Mucosa of rectum (tissue), 2 donors: ENCODE results near the gene CEACAM4.

ENCODE experiments used
- H3K27ac ChIP-seq, 2 donors: one replicate each; pipeline ENCODE4 v1.7.0; 2013; ENCODE audit warnings: inconsistent platforms in 2 of 2, low read depth in 2 of 2, low read length in 2 of 2
- H3K27me3 ChIP-seq, 2 donors: one replicate each; pipeline ENCODE4 v1.7.0; 2013; ENCODE audit warnings: low read length in 2 of 2; ENCODE audit not compliant: control insufficient read depth in 2 of 2, insufficient read depth in 2 of 2
- H3K36me3 ChIP-seq, 2 donors: one replicate each; pipeline ENCODE4 v1.7.0; 2013; ENCODE audit warnings: low read length in 2 of 2; ENCODE audit not compliant: control insufficient read depth in 2 of 2, insufficient read depth in 2 of 2
- H3K4me1 ChIP-seq, 2 donors: one replicate each; pipeline ENCODE4 v1.7.0; 2013; ENCODE audit warnings: low read length in 2 of 2, mild to moderate bottlenecking in 1 of 2; ENCODE audit not compliant: control insufficient read depth in 2 of 2, insufficient read depth in 2 of 2
- H3K4me3 ChIP-seq, 2 donors: one replicate each; pipeline ENCODE4 v1.7.0; 2013; ENCODE audit warnings: low read length in 2 of 2
- H3K9ac ChIP-seq, 2 donors: one replicate each; pipeline ENCODE4 v1.7.0; 2013; ENCODE audit warnings: low read length in 2 of 2, low read depth in 1 of 2, mild to moderate bottlenecking in 1 of 2
- H3K9me3 ChIP-seq, 2 donors: one replicate each; pipeline ENCODE4 v1.7.0; 2013; ENCODE audit warnings: low read length in 2 of 2; ENCODE audit not compliant: control insufficient read depth in 2 of 2
- donor health status: healthy.
- donor health status: Normal muscosa, but diverticular disease.

CEACAM4 gene

DNA sequence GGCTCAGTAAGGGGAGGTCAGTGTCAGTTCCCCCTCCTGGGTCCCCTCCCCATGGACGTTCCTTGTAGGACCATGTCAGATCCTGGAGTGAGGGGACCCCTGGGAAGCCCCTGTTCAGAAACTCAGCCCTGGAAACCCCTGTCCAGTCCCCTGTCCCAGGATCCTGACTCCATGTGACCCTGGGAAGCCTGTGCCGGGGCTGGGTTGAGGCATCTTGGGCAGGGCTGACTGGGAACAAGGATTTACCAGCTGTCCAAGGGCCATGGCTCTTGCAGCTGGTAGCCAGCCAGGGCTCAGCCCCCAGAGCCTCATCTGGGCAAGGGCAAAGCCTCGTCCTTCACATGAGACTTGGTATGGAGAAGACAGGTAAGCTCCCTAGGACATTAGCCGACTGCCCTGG, 25.1 kb downstream of the CEACAM4 start:
- Histone ChIP-seq H3K9ac (no peak overlapping the region), H3K4me3 (no peak overlapping the region), H3K9me3 (no peaks in the 10 kb centered on the region), H3K27me3 (peaks cover 3 to 16% of the 10 kb centered on the region in 2 donors), H3K27ac (no peak overlapping the region), H3K36me3 (no peaks in the 10 kb centered on the region), H3K4me1 (no peaks in the 10 kb centered on the region)

DNA sequence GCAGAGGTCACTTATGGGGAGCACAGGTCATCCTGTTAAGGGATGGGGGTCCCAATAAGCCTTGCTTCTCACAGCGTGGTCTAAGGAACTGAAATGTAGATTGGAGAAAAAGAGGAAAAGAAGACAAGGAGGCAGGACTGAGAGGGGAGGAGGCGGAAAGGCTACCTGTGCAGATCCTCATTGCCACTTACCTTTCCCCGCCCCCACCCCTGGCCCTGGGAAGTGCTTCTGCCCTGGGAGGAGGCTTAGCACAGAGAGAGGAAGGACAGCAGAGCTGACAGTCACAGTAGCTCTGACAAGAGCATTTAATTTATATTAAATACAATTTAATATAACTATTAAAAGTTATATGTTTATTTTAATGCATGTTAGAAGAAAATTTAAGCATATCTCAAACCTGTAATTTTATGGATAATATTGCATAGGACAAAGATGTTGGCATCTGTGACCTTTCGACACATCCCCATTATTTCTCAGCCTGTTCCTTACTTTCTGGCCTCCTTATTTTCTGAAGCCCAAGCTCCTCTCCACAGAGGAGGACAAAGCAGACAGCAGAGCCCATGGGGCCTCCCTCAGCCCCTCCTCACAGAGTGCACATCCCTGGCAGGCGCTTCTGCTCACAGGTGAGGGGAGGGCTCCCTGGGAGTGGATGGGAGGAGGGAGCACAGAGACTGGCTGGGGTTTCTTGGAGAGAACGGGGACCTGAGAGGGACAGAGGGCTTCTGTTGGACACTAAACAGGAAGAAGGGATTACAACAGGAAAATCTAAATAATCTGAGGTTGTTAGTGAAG, 27.5 kb downstream of the CEACAM4 start:
- H3K36me3 ChIP-seq: no peaks in the 10 kb centered on the region
- H3K9ac ChIP-seq: no peak overlapping the region
- no peak overlapping the region for H3K27ac ChIP-seq
- H3K4me3 ChIP-seq: no peak overlapping the region
- H3K9me3 ChIP-seq: no peaks in the 10 kb centered on the region
- peaks cover 9% of the 10 kb centered on the region in 2 donors for H3K27me3 ChIP-seq
- H3K4me1 ChIP-seq: peaks cover 0 to 2% of the 10 kb centered on the region in 2 donors

DNA sequence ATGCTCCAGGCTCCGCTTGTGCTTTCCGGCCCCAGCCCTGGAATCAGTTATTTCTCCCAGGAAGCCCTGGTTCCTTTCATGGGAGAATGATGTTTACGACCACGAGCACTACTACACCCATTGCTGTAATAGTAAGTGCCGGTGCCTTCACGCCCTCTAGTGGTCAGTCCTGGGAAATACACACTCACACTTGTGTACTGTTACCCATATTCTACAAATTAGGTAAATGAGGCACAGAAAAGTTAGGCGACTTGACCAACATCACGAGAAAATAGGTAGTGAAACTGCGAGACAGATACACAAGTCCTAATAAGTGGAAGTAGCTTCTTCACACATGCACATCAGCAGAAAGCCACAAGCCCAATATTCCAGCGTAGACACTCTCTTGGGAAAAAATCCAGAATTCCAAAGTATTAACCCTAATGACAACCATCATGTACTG, 29.3 kb downstream of the CEACAM4 start:
- H3K27me3 ChIP-seq: peaks cover 9% of the 10 kb centered on the region in 2 donors

DNA sequence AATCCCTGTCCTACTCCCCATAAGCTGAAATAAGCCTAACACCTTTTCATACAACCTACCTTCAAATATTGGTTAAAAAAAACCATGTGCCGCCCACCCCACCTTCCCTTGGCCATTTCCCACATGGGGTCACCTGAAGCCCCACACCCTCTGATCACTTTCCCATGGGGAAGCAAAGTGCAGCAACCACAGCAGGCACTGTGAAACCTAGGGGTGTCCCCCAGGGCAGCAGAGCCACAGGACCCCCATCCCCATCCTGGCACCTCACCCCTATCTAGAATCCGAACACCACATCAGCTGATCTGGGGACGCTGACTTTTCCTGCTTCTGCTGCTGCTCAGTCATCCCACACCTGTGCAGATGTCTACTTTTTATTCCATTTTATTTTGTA, 31.0 kb downstream of the CEACAM4 start:
- Histone ChIP-seq H3K9me3 (no peaks in the 10 kb centered on the region), H3K36me3 (no peaks in the 10 kb centered on the region), H3K27ac (no peak overlapping the region), H3K4me1 (peaks cover 0 to 2% of the 10 kb centered on the region in 2 donors), H3K4me3 (no peak overlapping the region), H3K9ac (no peak overlapping the region), H3K27me3 (peaks cover 6 to 9% of the 10 kb centered on the region in 2 donors)

More for the DNA sequence above, 29.3 kb downstream of the CEACAM4 start:
- Histone ChIP-seq H3K4me1 (peaks cover 0 to 2% of the 10 kb centered on the region in 2 donors), H3K4me3 (no peak overlapping the region), H3K36me3 (no peaks in the 10 kb centered on the region), H3K9ac (no peak overlapping the region), H3K27ac (no peak overlapping the region), H3K9me3 (no peaks in the 10 kb centered on the region)

DNA sequence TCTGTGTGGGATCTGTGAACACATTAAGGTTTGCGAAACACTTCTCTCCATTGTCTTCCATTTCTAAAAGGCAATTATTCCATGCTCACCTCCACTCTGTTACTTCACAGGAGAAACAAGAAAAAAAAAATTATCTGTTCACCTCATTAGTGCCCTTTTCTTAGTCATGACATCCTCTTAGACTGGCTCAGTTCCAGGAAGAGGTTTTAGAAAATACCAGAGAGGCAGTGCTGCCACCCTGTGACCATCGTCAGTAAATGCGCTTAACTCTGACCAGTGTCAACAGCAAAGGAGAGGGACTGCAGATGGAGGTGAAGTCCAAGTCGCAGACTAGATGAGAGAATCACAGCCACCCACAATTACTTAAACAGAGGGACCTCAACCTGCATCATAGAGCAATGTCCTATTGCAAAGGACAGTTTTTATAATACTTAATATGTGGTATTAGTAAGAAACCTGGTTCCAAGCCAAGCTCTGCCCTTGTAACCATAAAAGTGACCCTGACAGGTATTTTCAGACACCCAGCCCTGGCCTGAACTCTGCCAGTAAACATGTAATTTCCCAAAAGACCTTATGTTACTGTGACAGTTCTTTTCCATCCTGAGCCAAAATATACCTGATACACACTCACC, 31.5 kb downstream of the CEACAM4 start:
- Histone ChIP-seq H3K36me3 (no peaks in the 10 kb centered on the region), H3K27ac (no peak overlapping the region), H3K9me3 (no peaks in the 10 kb centered on the region), H3K27me3 (peaks cover 3 to 9% of the 10 kb centered on the region in 2 donors), H3K4me3 (no peak overlapping the region), H3K9ac (no peak overlapping the region), H3K4me1 (peaks cover 0 to 2% of the 10 kb centered on the region in 2 donors)

DNA sequence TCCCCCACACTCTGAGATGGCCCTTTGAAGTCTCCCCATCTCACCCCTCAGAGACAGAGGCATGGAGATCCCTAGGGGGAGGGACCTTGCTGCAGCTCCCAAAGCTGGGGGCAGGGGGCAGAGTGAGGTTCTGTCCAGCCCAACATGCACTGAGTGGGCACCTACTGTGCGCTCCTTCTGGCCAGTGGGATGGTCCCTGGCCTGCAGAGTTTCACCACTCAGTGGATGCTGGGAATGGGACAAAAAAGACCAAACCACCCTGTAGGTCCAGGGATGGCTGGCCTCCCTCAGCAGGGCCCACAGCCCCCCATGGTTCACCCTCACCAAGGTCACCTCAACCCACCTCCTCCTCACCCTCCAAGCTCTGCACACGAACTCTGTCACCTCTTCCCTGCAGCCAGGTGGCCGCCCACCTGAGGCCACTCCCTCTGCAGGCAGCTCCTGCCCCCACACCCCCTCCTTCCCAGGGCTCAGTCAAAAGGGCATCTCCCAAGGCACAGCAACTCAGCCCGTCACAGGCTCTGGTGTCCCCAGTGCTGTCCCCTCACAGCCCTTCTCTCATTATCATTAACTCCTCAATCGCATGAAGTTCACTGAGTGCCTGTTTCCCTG, 34.8 kb downstream of the CEACAM4 start:
- H3K36me3 ChIP-seq: no peaks in the 10 kb centered on the region
- no peak overlapping the region for H3K9ac ChIP-seq
- peaks cover 0 to 2% of the 10 kb centered on the region in 2 donors for H3K4me1 ChIP-seq
- H3K9me3 ChIP-seq: no peaks in the 10 kb centered on the region
- H3K27me3 ChIP-seq: peaks cover 0 to 6% of the 10 kb centered on the region in 2 donors
- H3K4me3 ChIP-seq: no peak overlapping the region
- no peak overlapping the region for H3K27ac ChIP-seq

DNA sequence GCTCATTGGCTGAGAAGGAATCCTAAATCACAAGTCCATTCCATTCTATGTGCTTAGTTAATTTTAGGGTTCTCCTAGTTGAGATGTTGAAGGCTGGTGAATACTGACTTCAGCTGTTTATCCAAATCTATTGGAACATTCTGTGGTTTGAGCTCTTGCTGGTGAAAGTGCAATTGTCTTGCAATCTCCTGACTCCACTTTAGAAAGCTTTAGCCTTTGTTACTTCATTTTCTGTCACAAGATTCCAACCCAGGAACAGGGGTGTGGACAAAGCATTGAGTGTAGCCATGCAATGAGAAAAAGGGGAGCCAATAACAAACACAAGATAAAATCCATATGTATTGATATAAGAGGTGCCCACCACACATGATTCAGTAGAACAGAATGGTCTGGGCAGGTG, 35.9 kb downstream of the CEACAM4 start:
- Histone ChIP-seq H3K36me3 (no peaks in the 10 kb centered on the region), H3K27ac (no peak overlapping the region), H3K4me1 (peaks cover 0 to 2% of the 10 kb centered on the region in 2 donors), H3K27me3 (peaks cover 0 to 1% of the 10 kb centered on the region in 2 donors), H3K9me3 (no peaks in the 10 kb centered on the region), H3K4me3 (no peak overlapping the region), H3K9ac (no peak overlapping the region)

DNA sequence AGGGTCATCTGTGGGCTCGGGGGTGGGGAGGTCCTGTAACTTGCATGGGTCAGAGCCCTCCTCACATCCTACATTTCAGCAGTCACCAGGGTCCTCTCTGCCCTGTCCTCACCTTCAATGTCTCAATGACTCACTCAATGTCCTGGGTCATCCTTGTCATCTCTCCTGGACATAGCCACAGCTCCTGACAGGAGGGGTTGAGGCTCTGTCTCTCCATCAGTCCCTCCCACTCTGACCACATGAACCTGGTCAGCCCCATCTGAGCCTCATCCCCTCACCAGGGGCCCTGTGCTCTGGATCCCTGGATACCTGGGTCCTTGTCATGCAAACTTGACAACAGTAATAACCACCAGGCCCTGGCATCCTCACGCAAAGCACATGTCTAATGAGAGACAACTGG, 37.5 kb downstream of the CEACAM4 start:
- Histone ChIP-seq H3K36me3 (no peaks in the 10 kb centered on the region), H3K4me3 (no peak overlapping the region), H3K9ac (no peak overlapping the region), H3K27me3 (no peaks in the 10 kb centered on the region), H3K9me3 (no peaks in the 10 kb centered on the region), H3K4me1 (no peaks in the 10 kb centered on the region), H3K27ac (no peak overlapping the region)

DNA sequence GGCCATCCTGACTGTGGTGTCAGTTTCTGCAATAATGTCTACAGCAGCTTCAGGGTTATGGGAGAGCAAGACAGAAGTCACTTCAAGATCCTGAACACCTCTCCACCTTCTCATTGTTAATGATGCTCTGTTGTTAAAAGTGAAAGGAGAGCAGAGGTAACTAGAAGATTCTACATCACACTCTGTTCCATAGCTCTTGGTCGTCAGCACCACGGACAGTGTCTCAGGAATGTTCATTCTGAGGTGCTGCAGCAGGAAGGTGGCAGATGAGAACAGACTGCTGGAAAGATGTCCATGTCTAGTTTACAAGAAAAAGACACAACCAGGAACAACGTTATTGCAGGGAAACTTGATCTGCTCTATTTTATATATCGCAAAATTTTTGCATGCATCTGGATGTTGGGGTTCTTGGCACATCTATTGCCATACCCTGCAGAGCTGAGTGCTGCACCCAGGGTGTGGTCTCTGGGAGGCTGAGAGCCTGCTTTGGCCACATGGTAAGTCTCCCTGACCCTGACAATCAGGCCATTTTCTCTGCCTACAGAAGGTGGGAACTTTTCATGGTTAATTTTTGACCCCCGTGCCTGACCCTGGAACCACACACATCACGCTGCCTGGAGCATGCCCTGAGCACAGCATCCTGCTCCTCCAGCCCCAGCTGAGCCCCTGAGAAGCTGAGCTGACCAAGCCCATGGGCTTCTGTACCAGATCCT, 38.2 kb downstream of the CEACAM4 start:
- Histone ChIP-seq H3K4me1 (no peaks in the 10 kb centered on the region), H3K4me3 (no peak overlapping the region), H3K27me3 (no peaks in the 10 kb centered on the region), H3K9me3 (no peaks in the 10 kb centered on the region), H3K9ac (no peak overlapping the region), H3K36me3 (no peaks in the 10 kb centered on the region), H3K27ac (no peak overlapping the region)

DNA sequence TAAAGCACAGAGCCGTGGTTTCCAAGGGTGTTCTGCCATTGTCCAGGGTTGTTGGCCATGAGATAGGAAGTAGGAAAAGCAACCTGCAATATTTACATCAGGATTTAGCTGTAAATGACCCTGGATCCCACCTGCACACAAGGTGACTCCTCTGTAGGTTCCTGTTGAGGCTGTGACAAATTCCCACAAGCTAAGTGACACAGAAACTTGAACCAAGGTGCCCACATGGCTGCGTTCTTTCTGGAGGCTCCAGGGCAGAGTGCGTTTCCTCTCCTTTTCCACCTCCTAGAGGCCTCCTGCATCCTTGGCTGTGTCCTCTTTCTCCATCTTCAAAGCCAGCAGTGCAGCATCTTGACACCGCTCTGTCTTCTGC, 39.0 kb downstream of the CEACAM4 start:
- Histone ChIP-seq H3K27me3 (no peaks in the 10 kb centered on the region), H3K9me3 (no peaks in the 10 kb centered on the region), H3K4me3 (no peak overlapping the region), H3K9ac (no peak overlapping the region), H3K27ac (no peak overlapping the region), H3K36me3 (no peaks in the 10 kb centered on the region), H3K4me1 (no peaks in the 10 kb centered on the region)
